Mucosa of descending colon (tissue), 3 donors: ENCODE results near the gene CARNS1. TPM values are rescaled to one million over a fixed set of nuclear protein-coding genes. Genes with fewer than 3 reads are reported as not detected.

Experiments used
- ATAC-seq: fragments of 200-7000 bp; cut with Tn5 transposase; one replicate; pipeline ENCODE4 v1.9.1; 2020; ENCODE audit warnings: mild to moderate bottlenecking, moderate library complexity
- DNase-seq, 3 donors: peaks; one replicate each; pipeline ENCODE4 v3.0.0-alpha.2; 2020
- H3K36me3 ChIP-seq: fragments of 200-600 bp; one replicate; pipeline ENCODE4 v1.8.0; 2021; ENCODE audit warnings: low read depth, mild to moderate bottlenecking
- H3K4me1 ChIP-seq: fragments of 200-600 bp; one replicate; pipeline ENCODE4 v1.8.0; 2021; ENCODE audit warnings: low read depth, mild to moderate bottlenecking
- H3K4me3 ChIP-seq: fragments of 200-600 bp; one replicate; pipeline ENCODE4 v1.8.0; 2021; ENCODE audit warnings: mild to moderate bottlenecking
- H3K9me3 ChIP-seq: fragments of 200-600 bp; one replicate; pipeline ENCODE4 v1.8.0; 2021; ENCODE audit warnings: mild to moderate bottlenecking
- CTCF ChIP-seq: fragments of 200-600 bp; IDR thresholded peaks from one replicate; pipeline ENCODE4 v1.8.0; 2022; ENCODE audit warnings: antibody characterized with exemption, mild to moderate bottlenecking
- intact Hi-C, 2 donors: fragments of 100-400 bp; cut with DNase I in 1 of 2; cut with micrococcal nuclease in 1 of 2; formaldehyde crosslinking; loops; one replicate each; pipeline versions ENCODE4 v1.11.0 to v1.11.1; 2022; cut with DNase I, micrococcal nuclease
- total RNA-seq, 3 donors: library from RNA; stranded (reverse); fragmentation: NEBNext Ultra II Directional in 2 of 3; extraction: Animal tissue kit (Norgen Biotek cat#: 25700) in 2 of 3; gene quantifications; one replicate each; pipeline versions ENCODE4 v1.2.1 to v1.2.4, GENCODE V29; 2021 to 2023
- donor health status: DM: no; HTN: no; CAD: no; lungs with moderate emphysema.
- donor health status: DM: no; HTN: no; CAD: no.
- donor health status: DM: no; HTN: yes; CAD: no.

Gene CARNS1
- total RNA-seq, 3 donors from 2014 or later: 0.26 to 0.89 (median 0.70) TPM

GRCh38 chr11:67379061-67380058, 36.1 kb upstream of the CARNS1 start:
- H3K4me1 ChIP-seq: peaks cover 14% of the 10 kb centered on the region
- DNase-seq (peak in 1 of 3 donors; percentile 41), ATAC-seq (peak; percentile 49)
- TF ChIP-seq CTCF: no peak
- no peaks in the 10 kb centered on the region for H3K9me3 ChIP-seq
- no peak overlapping the region for H3K4me3 ChIP-seq
- intact Hi-C loops: no loop called here
- H3K36me3 ChIP-seq: no peaks in the 10 kb centered on the region

- DNase-seq (peak in 1 of 3 donors; percentile 26), ATAC-seq (peak; percentile 31)
- intact Hi-C loops: no loop called here
- no peak for TF ChIP-seq CTCF
- no peak overlapping the region for H3K4me3 ChIP-seq
- no peaks in the 10 kb centered on the region for H3K9me3 ChIP-seq
- H3K4me1 ChIP-seq: peaks cover 9% of the 10 kb centered on the region
- no peaks in the 10 kb centered on the region for H3K36me3 ChIP-seq
These were observed 34.1 kb upstream of the CARNS1 start for GRCh38 chr11:67381244-67381972.

GRCh38 chr11:67382276-67383136, 33.0 kb upstream of the CARNS1 start:
- Histone ChIP-seq H3K4me3 (no peak overlapping the region), H3K9me3 (no peaks in the 10 kb centered on the region), H3K36me3 (no peaks in the 10 kb centered on the region), H3K4me1 (peaks cover 9% of the 10 kb centered on the region)
- intact Hi-C loops: no loop called here
- ATAC-seq (peak; percentile 91), DNase-seq (peak in 2 of 3 donors; percentile 90 to 92)
- TF ChIP-seq CTCF: peak; percentile 92

GRCh38 chr11:67384851-67385366, 30.6 kb upstream of the CARNS1 start:
- no peak for TF ChIP-seq CTCF
- Histone ChIP-seq H3K36me3 (no peaks in the 10 kb centered on the region), H3K4me1 (peaks cover 9% of the 10 kb centered on the region), H3K9me3 (no peaks in the 10 kb centered on the region), H3K4me3 (no peak overlapping the region)
- ATAC-seq (no peak), DNase-seq (peak in 1 of 3 donors; percentile 20)
- intact Hi-C loops: no loop called here

GRCh38 chr11:67387069-67387468, 28.4 kb upstream of the CARNS1 start:
- intact Hi-C loops: no loop called here
- no peaks in the 10 kb centered on the region for H3K9me3 ChIP-seq
- no peak overlapping the region for H3K4me3 ChIP-seq
- no peak for DNase-seq
- H3K36me3 ChIP-seq: no peaks in the 10 kb centered on the region
- no peak for TF ChIP-seq CTCF
- peaks cover 17% of the 10 kb centered on the region for H3K4me1 ChIP-seq
- no peak for ATAC-seq
